ENCODE results near the gene SPATA31C2.

Gene SPATA31C2

DNA sequence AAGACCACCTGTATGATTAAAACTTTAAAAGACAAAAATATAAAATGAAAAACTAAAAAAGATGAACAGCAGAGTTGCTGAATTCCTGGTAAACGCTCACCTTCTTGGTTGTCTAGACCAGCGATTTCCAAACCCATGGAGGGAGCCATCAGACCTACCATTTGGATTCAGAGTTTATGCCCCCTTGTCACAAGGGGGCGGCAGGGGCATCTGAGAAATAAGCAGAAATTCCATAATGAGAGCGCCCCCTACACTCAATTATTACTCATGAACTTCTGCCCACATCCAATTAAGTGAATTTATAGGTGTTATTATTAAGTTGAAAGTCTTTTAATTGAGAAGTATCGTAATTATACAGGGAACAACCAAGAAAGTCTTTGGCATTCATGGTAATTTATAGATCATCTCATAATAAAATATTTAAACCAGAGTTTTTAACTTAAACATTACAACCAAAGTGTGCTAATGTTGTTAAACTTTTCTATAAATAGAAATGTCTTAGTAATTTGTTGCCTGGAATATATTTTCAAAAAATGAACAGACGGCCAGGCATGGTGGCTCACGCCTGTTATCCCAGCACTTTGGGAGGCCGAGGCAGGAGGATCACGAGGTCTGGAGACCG, 35.2 kb upstream of the SPATA31C2 start:
- H3K4me3 Mint-ChIP-seq = no peak overlapping the region
- H3K27me3 Mint-ChIP-seq (ENCODE audit: low read depth) = peaks cover 7% of the 10 kb centered on the region
- H3K9me3 Mint-ChIP-seq = peaks cover 8% of the 10 kb centered on the region
- peaks cover 32% of the 10 kb centered on the region for H3K4me1 Mint-ChIP-seq
- peak; percentile 11 to 45 (median 25) for TF ChIP-seq CTCF (IDR thresholded peaks at IDR 0.05; ENCODE audit: unreplicated experiment in 3 of 3)
- H3K27ac Mint-ChIP-seq = no peak overlapping the region
- no peaks in the 10 kb centered on the region for H3K36me3 Mint-ChIP-seq (ENCODE audit: low read depth)

GRCh38 chr9:88169700-88170099, 31.4 kb upstream of the SPATA31C2 start:
- Mint-ChIP-seq H3K36me3 (ENCODE audit: low read depth) (no peaks in the 10 kb centered on the region), H3K4me3 (no peak overlapping the region), H3K4me1 (peaks cover 14% of the 10 kb centered on the region), H3K27me3 (ENCODE audit: low read depth) (no peaks in the 10 kb centered on the region), H3K9me3 (peaks cover 12% of the 10 kb centered on the region), H3K27ac (no peak overlapping the region)
- TF ChIP-seq CTCF (IDR thresholded peaks at IDR 0.05; ENCODE audit: unreplicated experiment in 3 of 3) = no peak

GRCh38 chr9:88168564-88168963, 30.3 kb upstream of the SPATA31C2 start:
- no peak overlapping the region for H3K27ac Mint-ChIP-seq
- peaks cover 12% of the 10 kb centered on the region for H3K9me3 Mint-ChIP-seq
- H3K4me1 Mint-ChIP-seq = peaks cover 9% of the 10 kb centered on the region
- H3K4me3 Mint-ChIP-seq = no peak overlapping the region
- H3K36me3 Mint-ChIP-seq (ENCODE audit: low read depth) = no peaks in the 10 kb centered on the region
- TF ChIP-seq CTCF (IDR thresholded peaks at IDR 0.05; ENCODE audit: unreplicated experiment in 3 of 3) = no peak
- H3K27me3 Mint-ChIP-seq (ENCODE audit: low read depth) = no peaks in the 10 kb centered on the region

DNA sequence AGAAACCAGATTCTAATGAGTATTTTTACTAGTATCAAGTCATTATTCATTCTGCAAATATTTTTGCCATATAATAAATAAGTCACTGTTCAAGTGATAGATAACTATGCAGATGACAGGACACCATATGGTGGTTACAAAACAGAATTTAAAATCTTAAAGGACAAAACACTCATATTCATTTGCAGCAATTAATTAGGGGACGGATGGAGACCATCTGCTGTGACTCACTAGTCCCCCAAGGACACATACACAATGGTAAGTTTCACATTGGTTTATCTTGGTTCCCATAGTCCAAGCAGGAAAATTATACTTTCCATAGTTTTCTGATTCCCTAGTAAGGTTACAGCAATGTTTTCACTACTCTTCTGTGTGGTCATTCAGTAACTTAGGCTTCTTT, 28.4 kb upstream of the SPATA31C2 start:
- Mint-ChIP-seq H3K36me3 (ENCODE audit: low read depth) (no peaks in the 10 kb centered on the region), H3K27ac (no peak overlapping the region), H3K4me1 (peaks cover 9% of the 10 kb centered on the region), H3K27me3 (ENCODE audit: low read depth) (no peaks in the 10 kb centered on the region), H3K4me3 (no peak overlapping the region), H3K9me3 (peaks cover 13% of the 10 kb centered on the region)
- no peak for TF ChIP-seq CTCF (IDR thresholded peaks at IDR 0.05; ENCODE audit: unreplicated experiment in 3 of 3)

DNA sequence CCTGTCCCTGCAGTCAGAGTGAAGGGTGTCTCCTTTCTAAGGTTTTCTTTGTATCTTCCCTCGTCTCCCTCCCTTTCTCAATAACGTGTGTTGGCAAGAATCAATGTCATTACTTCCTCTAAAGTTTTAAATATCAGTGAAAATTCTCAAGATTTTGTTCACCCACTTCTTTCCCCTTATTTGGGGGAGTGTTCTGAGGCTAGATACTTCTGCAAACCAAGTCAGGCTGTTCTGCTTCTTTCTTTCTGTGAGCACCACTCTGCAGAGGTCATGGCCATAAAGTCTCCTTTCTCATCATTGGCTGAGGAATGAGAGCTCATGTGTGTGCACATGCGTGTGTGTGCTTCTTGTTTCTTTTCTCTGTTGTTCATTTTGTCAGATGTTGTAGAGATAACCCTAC, 26.6 kb upstream of the SPATA31C2 start:
- TF ChIP-seq CTCF (IDR thresholded peaks at IDR 0.05; ENCODE audit: unreplicated experiment in 3 of 3) = no peak
- Mint-ChIP-seq H3K4me3 (no peak overlapping the region), H3K9me3 (peaks cover 13% of the 10 kb centered on the region), H3K36me3 (ENCODE audit: low read depth) (no peaks in the 10 kb centered on the region), H3K27me3 (ENCODE audit: low read depth) (peaks cover 3% of the 10 kb centered on the region), H3K4me1 (peaks cover 9% of the 10 kb centered on the region), H3K27ac (no peak overlapping the region)

DNA sequence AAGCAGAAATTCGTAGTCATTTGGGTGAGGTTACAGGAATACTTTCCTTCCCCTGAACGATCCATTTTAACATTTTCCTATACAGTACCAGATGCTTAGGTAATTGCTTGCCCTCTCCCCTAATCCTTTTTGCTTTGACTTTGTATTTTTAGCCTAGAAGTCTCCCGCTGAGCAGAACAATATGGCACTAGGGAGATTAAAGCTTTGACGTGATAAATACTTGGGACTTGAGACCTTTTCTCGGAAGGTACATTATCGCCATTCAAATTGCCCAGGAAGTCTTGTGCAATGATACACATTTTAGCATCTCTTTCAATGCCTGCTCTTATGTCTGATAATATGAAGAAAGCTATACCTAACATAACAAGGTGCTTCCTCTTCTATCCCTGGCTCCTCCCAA, 22.9 kb upstream of the SPATA31C2 start:
- no peak for TF ChIP-seq CTCF (IDR thresholded peaks at IDR 0.05; ENCODE audit: unreplicated experiment in 3 of 3)

More for the DNA sequence above, 22.9 kb upstream of the SPATA31C2 start:
- peaks cover 3% of the 10 kb centered on the region for H3K27me3 Mint-ChIP-seq (ENCODE audit: low read depth)
- peaks cover 6% of the 10 kb centered on the region for H3K4me1 Mint-ChIP-seq
- H3K9me3 Mint-ChIP-seq = peaks cover 3% of the 10 kb centered on the region
- no peak overlapping the region for H3K4me3 Mint-ChIP-seq
- no peaks in the 10 kb centered on the region for H3K36me3 Mint-ChIP-seq (ENCODE audit: low read depth)
- H3K27ac Mint-ChIP-seq = no peak overlapping the region
